OCI-LY7 (cell line): Measurements from ENCODE around the gene IGSF21.

Experiments
- CTCF ChIP-seq: fragments of 200-600 bp; sonication (generic); conservative IDR thresholded peaks from 2 replicates; pipeline ENCODE4 v1.5.1; 2014; ENCODE audit warnings: mild to moderate bottlenecking, antibody characterized with exemption, low read length, moderate library complexity, mixed read lengths
- EZH2phosphoT487 ChIP-seq: fragments of 200-600 bp; sonication (generic); IDR thresholded peaks from 2 replicates; pipeline ENCODE4 v1.6.1; 2018; ENCODE audit warnings: low read depth, borderline replicate concordance, mild to moderate bottlenecking, mixed run types, antibody characterized with exemption, low read length, moderate library complexity, mixed read lengths

GRCh38 chr1:18401921-18402320 lies 294.3 kb downstream of the IGSF21 start:
- TF ChIP-seq EZH2phosphoT487 = no peak
- TF ChIP-seq CTCF = no peak
